Measurements from ENCODE around the gene PFN1. TPM values are rescaled to one million over a fixed set of nuclear protein-coding genes. Genes with fewer than 3 reads are reported as not detected.

Gene PFN1
- 1,000 to 10,000 TPM; 1,812 to 1,876 TPM for total RNA-seq

DNA sequence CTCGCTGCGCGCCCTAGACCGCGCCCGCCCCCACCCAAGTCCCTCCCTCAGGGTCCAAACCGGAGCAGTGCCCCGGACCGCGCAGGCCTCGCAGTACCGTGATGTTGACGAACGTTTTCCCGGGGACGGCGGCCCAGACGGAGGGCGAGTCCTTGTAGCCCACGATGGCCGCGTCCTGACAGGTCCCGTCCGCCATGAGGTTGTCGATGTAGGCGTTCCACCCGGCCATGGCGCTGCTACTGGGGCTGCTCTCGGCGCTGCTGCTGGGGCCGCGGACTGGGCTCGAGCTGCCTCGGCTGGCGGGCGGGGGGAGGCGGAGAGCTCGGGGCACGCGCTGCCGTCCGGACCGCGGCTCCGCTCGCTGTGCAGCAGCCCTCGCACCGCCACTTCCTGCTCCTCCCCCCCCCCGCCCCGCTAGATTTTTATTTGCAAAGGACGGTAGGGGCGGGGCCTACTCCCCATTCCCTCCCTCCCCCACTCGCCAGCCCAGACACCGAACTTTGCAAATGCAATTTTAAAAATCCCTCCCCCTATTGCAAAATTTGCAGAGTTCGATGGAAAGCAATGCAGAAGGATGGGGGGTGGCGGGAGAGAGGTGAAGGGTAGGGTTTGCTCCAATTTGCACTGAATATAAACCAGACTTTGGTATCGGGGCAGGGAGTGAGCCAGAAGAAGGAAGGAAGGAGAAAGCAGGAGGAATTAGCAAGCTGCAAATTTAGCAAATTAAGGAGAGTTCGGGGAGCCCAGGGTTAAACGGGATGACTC is at the start of gene PFN1:
Gene PFN1 (minus strand): TSS at position 365 of the 765 bp plus-strand sequence. CDS start 136 bp downstream, at position 229.
- Mint-ChIP-seq H3K4me3 (peak within 1 kb of the TSS; percentile 97), H3K9me3 (no peaks in the 10 kb centered on the region), H3K36me3 (ENCODE audit: low read depth) (peaks cover 37% of the 10 kb centered on the region), H3K4me1 (ENCODE audit: low read depth) (peaks cover 41% of the 10 kb centered on the region), H3K27me3 (ENCODE audit: low read depth) (no peaks in the 10 kb centered on the region), H3K27ac (peak within 1 kb of the TSS; percentile 99)
- intact Hi-C loops (cut with micrococcal nuclease): loop anchor here (1.0 to 10.0 kb wide), 9 partner anchors 8 to 984 kb away; partner anchors contain the start of genes ARRB2, ATP2A3, CYB5D2 and INCA1
- DNase-seq: peak; percentile 94
- CTCF ChIA-PET: no interaction called here

GRCh38 chr17:4997302-4998026 is 49.1 kb upstream of the PFN1 start, which contains the start of the genes INCA1 and KIF1C:
Gene INCA1 (minus strand): TSS chr17:4997522. CDS start chr17:4994437, 3,085 bp downstream.
Gene KIF1C (plus strand): TSS chr17:4997950. CDS start chr17:5000247, 2,297 bp downstream.
- Mint-ChIP-seq H3K4me3 (peak within 1 kb of the TSS; percentile 83), H3K27me3 (ENCODE audit: low read depth) (no peaks in the 10 kb centered on the region), H3K4me1 (ENCODE audit: low read depth) (peaks cover 18% of the 10 kb centered on the region), H3K9me3 (no peaks in the 10 kb centered on the region), H3K36me3 (ENCODE audit: low read depth) (peaks cover 7% of the 10 kb centered on the region), H3K27ac (peak within 1 kb of the TSS; percentile 53)
- DNase-seq: peak; percentile 93
- intact Hi-C loops (cut with micrococcal nuclease): loop anchor here (1.0 to 5.0 kb wide), 5 partner anchors 30 to 115 kb away; partner anchors contain the start of genes PFN1, RNF167, SLC25A11 and SPAG7
- CTCF ChIA-PET: interaction anchor here (1.2 to 1.9 kb wide), 2 partner anchors 11 to 88 kb away, joined by 5 to 6 read pairs; partner anchors contain the start of gene CAMTA2

DNA sequence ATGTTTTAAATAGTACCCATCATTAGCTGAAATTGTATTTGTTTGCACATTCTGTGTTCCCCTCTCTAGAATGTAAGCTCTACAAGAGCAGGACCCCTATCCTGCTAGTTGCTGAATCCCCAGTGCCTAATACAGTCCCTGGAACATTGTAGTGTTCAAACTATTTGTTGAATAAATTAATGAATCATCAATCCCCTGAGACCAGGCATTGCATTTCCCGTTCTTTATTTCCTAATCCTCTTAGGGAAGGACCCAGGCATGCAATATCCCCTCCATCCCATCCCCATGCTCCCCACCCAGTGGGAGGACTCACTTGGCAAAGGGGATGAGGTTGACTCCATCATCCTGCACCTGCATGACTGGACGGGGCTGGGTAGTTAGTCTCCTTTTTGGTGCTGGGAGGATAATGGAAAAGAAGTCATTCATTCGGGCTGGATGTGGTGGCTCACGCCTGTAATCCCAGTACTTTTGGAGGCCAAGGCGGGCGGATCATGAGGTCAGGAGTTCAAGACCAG is 45.8 kb upstream of the PFN1 start:
- DNase-seq: no peak
- Mint-ChIP-seq H3K4me3 (no peak overlapping the region), H3K36me3 (ENCODE audit: low read depth) (no peaks in the 10 kb centered on the region), H3K27ac (no peak overlapping the region), H3K27me3 (ENCODE audit: low read depth) (no peaks in the 10 kb centered on the region), H3K9me3 (no peaks in the 10 kb centered on the region), H3K4me1 (ENCODE audit: low read depth) (peaks cover 20% of the 10 kb centered on the region)
- CTCF ChIA-PET: interaction anchor here (0.7 kb wide), 1 partner anchor 12 kb away, joined by 3 read pairs; no protein-coding TSS in a partner anchor
- intact Hi-C loops (cut with micrococcal nuclease): no loop called here

GRCh38 chr17:4987767-4988567 is 39.6 kb upstream of the PFN1 start:
- H3K36me3 Mint-ChIP-seq (ENCODE audit: low read depth): peaks cover 3% of the 10 kb centered on the region
- no peak for DNase-seq
- peak overlapping the region; percentile 88 for H3K4me3 Mint-ChIP-seq
- CTCF ChIA-PET: interaction anchor here (0.6 to 2.0 kb wide), 7 partner anchors 10 to 250 kb away, joined by 3 to 6 read pairs (median 4); partner anchors contain the start of genes CHRNE, INCA1, KIF1C and SPAG7
- intact Hi-C loops (cut with micrococcal nuclease): loop anchor here (1.0 kb wide), 4 partner anchors 21 to 79 kb away; partner anchors contain the start of genes RNF167, SLC25A11 and SPAG7
- peak overlapping the region; percentile 92 for H3K27ac Mint-ChIP-seq
- H3K4me1 Mint-ChIP-seq (ENCODE audit: low read depth): peaks cover 29% of the 10 kb centered on the region
- H3K27me3 Mint-ChIP-seq (ENCODE audit: low read depth): no peaks in the 10 kb centered on the region
- no peaks in the 10 kb centered on the region for H3K9me3 Mint-ChIP-seq

GRCh38 chr17:4986951-4987766 is 38.8 kb upstream of the PFN1 start, which contains the start of gene CAMTA2:
Gene CAMTA2 (minus strand): TSS chr17:4987675. CDS start chr17:4986222, 1,453 bp downstream.
- H3K4me3 Mint-ChIP-seq: peak within 1 kb of the TSS; percentile 88
- peaks cover 6% of the 10 kb centered on the region for H3K36me3 Mint-ChIP-seq (ENCODE audit: low read depth)

GRCh38 chr17:4986403-4986802 is 38.1 kb upstream of the PFN1 start:
- H3K4me3 Mint-ChIP-seq: peak overlapping the region; percentile 88
- peaks cover 30% of the 10 kb centered on the region for H3K4me1 Mint-ChIP-seq (ENCODE audit: low read depth)
- H3K27ac Mint-ChIP-seq: peak overlapping the region; percentile 86
- H3K27me3 Mint-ChIP-seq (ENCODE audit: low read depth): no peaks in the 10 kb centered on the region
- intact Hi-C loops (cut with micrococcal nuclease): no loop called here
- H3K36me3 Mint-ChIP-seq (ENCODE audit: low read depth): peaks cover 8% of the 10 kb centered on the region
- DNase-seq: no peak
- CTCF ChIA-PET: interaction anchor here (1.3 to 1.8 kb wide), 6 partner anchors 11 to 81 kb away, joined by 3 to 7 read pairs (median 5); partner anchors contain the start of genes INCA1 and KIF1C
- no peaks in the 10 kb centered on the region for H3K9me3 Mint-ChIP-seq

More at GRCh38 chr17:4986951-4987766, 38.8 kb upstream of the PFN1 start, which contains the start of gene CAMTA2:
- intact Hi-C loops (cut with micrococcal nuclease): loop anchor here (1.0 kb wide), 2 partner anchors 20 to 47 kb away; partner anchors contain the start of genes RNF167, SLC25A11 and SPAG7
- H3K27me3 Mint-ChIP-seq (ENCODE audit: low read depth): no peaks in the 10 kb centered on the region
- H3K27ac Mint-ChIP-seq: peak within 1 kb of the TSS; percentile 92
- CTCF ChIA-PET: interaction anchor here (0.6 to 1.8 kb wide), 8 partner anchors 10 to 251 kb away, joined by 3 to 7 read pairs (median 4); partner anchors contain the start of genes INCA1, KIF1C and SPAG7
- DNase-seq: peak; percentile 87
- no peaks in the 10 kb centered on the region for H3K9me3 Mint-ChIP-seq
- H3K4me1 Mint-ChIP-seq (ENCODE audit: low read depth): peaks cover 29% of the 10 kb centered on the region

GRCh38 chr17:4982305-4982704 is 34.0 kb upstream of the PFN1 start:
- no peak overlapping the region for H3K4me3 Mint-ChIP-seq
- CTCF ChIA-PET: interaction anchor here (1.4 kb wide), 1 partner anchor 79 kb away, joined by 4 read pairs; no protein-coding TSS in a partner anchor
- no peaks in the 10 kb centered on the region for H3K9me3 Mint-ChIP-seq
- peaks cover 24% of the 10 kb centered on the region for H3K36me3 Mint-ChIP-seq (ENCODE audit: low read depth)
- no peaks in the 10 kb centered on the region for H3K27me3 Mint-ChIP-seq (ENCODE audit: low read depth)
- DNase-seq: no peak
- H3K4me1 Mint-ChIP-seq (ENCODE audit: low read depth): peaks cover 33% of the 10 kb centered on the region
- intact Hi-C loops (cut with micrococcal nuclease): loop anchor here (5.0 kb wide), 1 partner anchor 35 kb away; no protein-coding TSS in a partner anchor
- H3K27ac Mint-ChIP-seq: no peak overlapping the region

DNA sequence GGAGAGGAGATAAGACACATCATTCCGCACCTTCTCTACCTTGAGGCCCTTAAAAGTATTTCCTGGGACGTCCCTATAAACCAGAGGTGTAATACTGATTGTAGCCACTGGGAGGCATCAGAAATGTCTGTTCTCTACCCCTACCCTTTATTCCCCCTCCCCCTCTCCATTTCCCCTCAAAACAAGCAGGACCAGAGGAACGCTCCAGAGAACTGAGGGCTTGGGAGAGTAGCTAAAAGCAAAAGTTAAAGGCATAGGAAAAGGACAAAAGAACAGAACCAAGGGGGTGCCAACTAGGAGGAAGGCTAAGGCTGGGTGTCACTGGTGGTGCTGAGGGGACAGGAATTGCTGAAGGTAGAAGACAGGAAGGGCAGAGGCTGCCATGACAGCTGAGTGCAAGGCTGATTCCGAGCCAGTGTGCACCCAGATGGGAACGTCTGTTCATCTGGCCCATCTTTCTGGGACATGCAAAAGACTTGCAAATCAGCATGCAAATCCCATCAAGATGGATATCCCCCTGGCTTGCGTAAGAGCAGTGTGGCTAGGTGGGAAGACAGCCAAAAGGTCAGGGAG is 32.4 kb upstream of the PFN1 start:
- Mint-ChIP-seq H3K27ac (peak overlapping the region; percentile 67), H3K4me3 (no peak overlapping the region), H3K4me1 (ENCODE audit: low read depth) (peaks cover 23% of the 10 kb centered on the region), H3K36me3 (ENCODE audit: low read depth) (peaks cover 27% of the 10 kb centered on the region), H3K9me3 (no peaks in the 10 kb centered on the region), H3K27me3 (ENCODE audit: low read depth) (no peaks in the 10 kb centered on the region)
- CTCF ChIA-PET: interaction anchor here (0.7 to 3.5 kb wide), 9 partner anchors 9 to 916 kb away, joined by 3 to 27 read pairs (median 5); partner anchors contain the start of gene SPAG7
- intact Hi-C loops (cut with micrococcal nuclease): loop anchor here (1.0 to 5.0 kb wide), 2 partner anchors 37 to 82 kb away; no protein-coding TSS in a partner anchor
- DNase-seq: peak; percentile 62

DNA sequence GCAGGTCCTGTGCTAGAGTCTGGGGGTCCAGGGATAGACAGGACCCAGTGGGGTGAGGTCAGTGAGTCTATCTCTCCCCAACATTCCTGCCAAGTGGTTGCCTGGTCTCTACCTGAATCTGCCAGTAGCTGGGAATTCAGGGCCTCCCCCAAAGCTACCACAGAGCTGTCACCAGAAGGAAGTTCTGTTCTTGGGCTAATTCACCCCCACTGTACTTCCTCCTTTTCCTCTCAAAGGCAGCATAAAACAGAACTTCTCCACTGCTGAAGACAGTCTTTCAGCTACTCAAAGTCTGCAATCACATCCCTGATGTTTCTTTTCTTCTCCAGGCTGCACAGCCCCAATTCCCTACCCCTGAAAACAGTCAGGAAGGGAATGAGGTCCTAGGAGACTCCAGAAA is 30.4 kb upstream of the PFN1 start:
- no peak overlapping the region for H3K4me3 Mint-ChIP-seq

GRCh38 chr17:4974115-4974670 is 25.9 kb upstream of the PFN1 start:
- Mint-ChIP-seq H3K36me3 (ENCODE audit: low read depth) (peaks cover 22% of the 10 kb centered on the region), H3K27me3 (ENCODE audit: low read depth) (no peaks in the 10 kb centered on the region), H3K27ac (no peak overlapping the region), H3K4me3 (no peak overlapping the region), H3K9me3 (no peaks in the 10 kb centered on the region), H3K4me1 (ENCODE audit: low read depth) (peaks cover 20% of the 10 kb centered on the region)
- CTCF ChIA-PET: no interaction called here
- no peak for DNase-seq
- intact Hi-C loops (cut with micrococcal nuclease): no loop called here

More for the DNA sequence above, 30.4 kb upstream of the PFN1 start:
- no peak for DNase-seq
- Mint-ChIP-seq H3K9me3 (no peaks in the 10 kb centered on the region), H3K36me3 (ENCODE audit: low read depth) (peaks cover 28% of the 10 kb centered on the region), H3K27me3 (ENCODE audit: low read depth) (no peaks in the 10 kb centered on the region), H3K4me1 (ENCODE audit: low read depth) (peaks cover 19% of the 10 kb centered on the region), H3K27ac (no peak overlapping the region)
- intact Hi-C loops (cut with micrococcal nuclease): no loop called here
- CTCF ChIA-PET: interaction anchor here (3.5 kb wide), 1 partner anchor 84 kb away, joined by 27 read pairs; no protein-coding TSS in a partner anchor
